CD14-positive monocyte (primary cell): ENCODE measurements around the gene DUSP8. TPM values are rescaled to one million over a fixed set of nuclear protein-coding genes. Genes with fewer than 3 reads are reported as not detected.
A peak's percentile ranks its signal among the peaks of the same experiment; 100 is the strongest.
"Not testable (repeated sequence)": the region's sequence is repeated elsewhere in the genome, so short reads cannot be mapped to it uniquely, and the experiment has no call there.

ENCODE experiments used
- DNase-seq, 3 donors: peaks; one replicate each; pipeline ENCODE4 v3.0.0-alpha.2; 2011 to 2022
- H2AFZ ChIP-seq: 2 replicates; pipeline ENCODE4 v1.6.0; 2012; ENCODE audit warnings: mild to moderate bottlenecking, low read depth, low read length, inconsistent platforms; ENCODE audit not compliant: insufficient read depth, poor library complexity, severe bottlenecking
- H3K27ac ChIP-seq, 2 donors: 1 replicate in 1 of 2; 2 replicates in 1 of 2; pipeline ENCODE4 v1.5.1; 2012 to 2013; ENCODE audit warnings: low read length in 2 of 2, control low read depth in 1 of 2, inconsistent platforms in 1 of 2, low read depth in 1 of 2, mild to moderate bottlenecking in 1 of 2
- H3K27me3 ChIP-seq, 2 donors: one replicate each; pipeline versions ENCODE4 v1.6.0 to v1.6.1; 2011 to 2013; ENCODE audit warnings: low read length in 2 of 2; ENCODE audit not compliant: control insufficient read depth in 2 of 2, insufficient read depth in 2 of 2
- H3K36me3 ChIP-seq, 2 donors: replicated peaks in 1 of 2; 1 replicate in 1 of 2; 2 replicates in 1 of 2; pipeline versions ENCODE4 v1.5.1 to v1.6.1; 2012 to 2013; ENCODE audit warnings: low read length in 2 of 2, control low read depth in 1 of 2, inconsistent platforms in 1 of 2, mild to moderate bottlenecking in 1 of 2; ENCODE audit not compliant: insufficient read depth in 2 of 2, control insufficient read depth in 1 of 2
- H3K4me1 ChIP-seq, 2 donors: 1 replicate in 1 of 2; 2 replicates in 1 of 2; pipeline versions ENCODE4 v1.5.1 to v1.6.1; 2012 to 2013; ENCODE audit warnings: low read length in 2 of 2, control low read depth in 1 of 2, inconsistent platforms in 1 of 2, mild to moderate bottlenecking in 1 of 2, moderate library complexity in 1 of 2; ENCODE audit not compliant: insufficient read depth in 2 of 2, control insufficient read depth in 1 of 2
- H3K4me2 ChIP-seq: replicated peaks from 2 replicates; pipeline ENCODE3; 2012; ENCODE audit warnings: low read length, moderate library complexity, mild to moderate bottlenecking; ENCODE audit not compliant: poor library complexity, severe bottlenecking; ENCODE audit errors: extremely low read depth
- H3K4me3 ChIP-seq, 3 experiments: fragments of 200-600 bp in 1 of 3; sonication (generic) in 1 of 3; replicated peaks in 1 of 3; 1 replicate in 2 of 3; 2 replicates in 1 of 3; pipeline ENCODE4 v1.5.1; 2011 to 2013; ENCODE audit warnings: low read length in 3 of 3, mild to moderate bottlenecking in 3 of 3, control low read depth in 2 of 3, low read depth in 2 of 3, inconsistent platforms in 1 of 3, moderate library complexity in 1 of 3
- H3K79me2 ChIP-seq: 2 replicates; pipeline ENCODE4 v1.6.0; 2012; ENCODE audit warnings: mild to moderate bottlenecking, control low read depth, inconsistent platforms, low read length, moderate library complexity; ENCODE audit not compliant: insufficient read depth
- H3K9ac ChIP-seq: 2 replicates; pipeline ENCODE4 v1.6.0; 2017; ENCODE audit warnings: low read length, mild to moderate bottlenecking; ENCODE audit not compliant: insufficient read depth, poor library complexity, severe bottlenecking
- H3K9me3 ChIP-seq, 2 donors: replicated peaks in 1 of 2; 1 replicate in 1 of 2; 2 replicates in 1 of 2; pipeline versions ENCODE4 v1.5.1 to v1.6.1; 2012 to 2013; ENCODE audit warnings: low read length in 2 of 2, control low read depth in 1 of 2; ENCODE audit not compliant: control insufficient read depth in 1 of 2, insufficient read depth in 1 of 2
- H4K20me1 ChIP-seq: 2 replicates; pipeline ENCODE4 v1.6.0; 2012; ENCODE audit warnings: mild to moderate bottlenecking, low read length, control low read depth, moderate library complexity; ENCODE audit not compliant: insufficient read depth
- H3K27ac Mint-ChIP-seq, 7 donors: one replicate each; pipeline ENCODE4 v1.8.0; 2020; ENCODE audit warnings: mild to moderate bottlenecking in 7 of 7, mixed read lengths in 7 of 7, moderate library complexity in 6 of 7, inconsistent platforms in 2 of 7
- H3K27me3 Mint-ChIP-seq, 3 donors: one replicate each; pipeline ENCODE4 v1.8.0; 2021 to 2022; ENCODE audit warnings: low read depth in 3 of 3, mild to moderate bottlenecking in 3 of 3, mixed read lengths in 3 of 3, moderate library complexity in 3 of 3, inconsistent platforms in 1 of 3
- H3K36me3 Mint-ChIP-seq, 2 donors: one replicate each; pipeline ENCODE4 v1.8.0; 2020; ENCODE audit warnings: mixed read lengths in 2 of 2, inconsistent platforms in 1 of 2, mild to moderate bottlenecking in 1 of 2
- H3K4me1 Mint-ChIP-seq: one replicate; pipeline ENCODE4 v1.8.0; 2020; ENCODE audit warnings: mild to moderate bottlenecking, mixed read lengths
- H3K4me3 Mint-ChIP-seq, 2 donors: one replicate each; pipeline ENCODE4 v1.8.0; 2020; ENCODE audit warnings: mild to moderate bottlenecking in 2 of 2, mixed read lengths in 2 of 2, moderate library complexity in 1 of 2
- H3K9me3 Mint-ChIP-seq, 7 donors: one replicate each; pipeline ENCODE4 v1.8.0; 2020 to 2022; ENCODE audit warnings: mixed read lengths in 7 of 7, mild to moderate bottlenecking in 6 of 7, moderate library complexity in 6 of 7, inconsistent platforms in 2 of 7
- WGBS: methylation state at CpG from one replicate; pipeline ENCODE4 v1.1.5; 2013; ENCODE audit warnings: missing lambda C conversion rate; ENCODE audit not compliant: insufficient coverage; 5-methylcytosine and 5-hydroxymethylcytosine counted together
- intact Hi-C, 2 donors: fragments of 100-400 bp; cut with micrococcal nuclease; formaldehyde crosslinking; loops; one replicate each; pipeline versions ENCODE4 v1.15.0 to v1.15.1; 2023
- polyA plus RNA-seq, 3 donors: library from polyadenylated mRNA; depleted of rRNA in 1 of 3; unstranded in 2 of 3; stranded (reverse) in 1 of 3; fragments of 300-500 nt in 2 of 3; fragments of >200 nt in 1 of 3; fragmentation: Illumina TruSeq in 2 of 3; gene quantifications; 1 replicate in 2 of 3; 2 replicates in 1 of 3; pipeline ENCODE4 v1.2.3, GENCODE V29; 2012 to 2021
- TF ChIP-seq, protein P1 (sequence below): fragments of 200-600 bp; IDR thresholded peaks from one replicate; pipeline ENCODE4 v1.8.0; 2022; ENCODE audit warnings: antibody characterized with exemption, mild to moderate bottlenecking

Gene DUSP8
- polyA plus RNA-seq, 3 donors = 0.61 TPM; not detected in 2

DNA sequence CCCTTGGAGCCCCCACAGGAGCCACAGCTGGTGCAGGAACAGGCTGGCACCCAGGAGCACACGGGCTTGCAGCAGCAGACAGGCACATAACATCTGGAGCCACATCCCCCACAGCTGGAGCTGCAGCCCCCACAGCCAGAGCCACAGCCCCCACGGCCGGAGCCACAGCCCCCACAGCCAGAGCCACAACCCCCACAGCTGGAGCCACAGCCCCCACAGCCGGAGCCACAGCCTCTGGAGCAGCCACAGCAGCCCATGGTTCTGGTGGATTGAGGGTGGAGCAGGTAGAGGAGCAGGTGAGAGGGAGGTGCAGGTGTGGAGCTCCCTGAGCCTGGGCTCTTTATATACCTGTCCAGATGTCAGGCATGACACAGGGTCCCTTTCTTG is 25.9 kb upstream of the DUSP8 start, which contains the start of gene KRTAP5-2:
Gene KRTAP5-2 (minus strand): TSS at position 301 of the 387 bp plus-strand sequence. CDS start 44 bp downstream, at position 257.
- H3K36me3 ChIP-seq = no peaks in the 10 kb centered on the region
- H3K27me3 Mint-ChIP-seq = peaks cover 56 to 75% (median 71%) of the 10 kb centered on the region in 3 donors
- peak within 1 kb of the TSS in 1 of 2 donors; percentile 40 for H3K4me3 Mint-ChIP-seq
- 0% methylated on average over 1 of the region's 4 CpGs for WGBS
- no peak within 1 kb of the TSS for H3K9ac ChIP-seq
- no peaks in the 10 kb centered on the region for H3K36me3 Mint-ChIP-seq
- H3K9me3 ChIP-seq = no peaks in the 10 kb centered on the region
- no peaks in the 10 kb centered on the region for H3K4me1 ChIP-seq
- H3K27ac Mint-ChIP-seq = peak within 1 kb of the TSS in 3 of 7 donors; percentile 23 to 62 (median 39)
- H3K79me2 ChIP-seq = no peaks in the 10 kb centered on the region
- intact Hi-C loops = no loop called here
- H3K27me3 ChIP-seq = peaks cover 5 to 25% of the 10 kb centered on the region in 2 donors
- no peaks in the 10 kb centered on the region for H4K20me1 ChIP-seq
- DNase-seq = no peak
- H3K9me3 Mint-ChIP-seq = peaks cover 0 to 2% (median 0%) of the 10 kb centered on the region in 7 donors
- H3K4me2 ChIP-seq = no peak within 1 kb of the TSS
- H3K4me1 Mint-ChIP-seq = no peaks in the 10 kb centered on the region
- TF ChIP-seq, protein P1, sequence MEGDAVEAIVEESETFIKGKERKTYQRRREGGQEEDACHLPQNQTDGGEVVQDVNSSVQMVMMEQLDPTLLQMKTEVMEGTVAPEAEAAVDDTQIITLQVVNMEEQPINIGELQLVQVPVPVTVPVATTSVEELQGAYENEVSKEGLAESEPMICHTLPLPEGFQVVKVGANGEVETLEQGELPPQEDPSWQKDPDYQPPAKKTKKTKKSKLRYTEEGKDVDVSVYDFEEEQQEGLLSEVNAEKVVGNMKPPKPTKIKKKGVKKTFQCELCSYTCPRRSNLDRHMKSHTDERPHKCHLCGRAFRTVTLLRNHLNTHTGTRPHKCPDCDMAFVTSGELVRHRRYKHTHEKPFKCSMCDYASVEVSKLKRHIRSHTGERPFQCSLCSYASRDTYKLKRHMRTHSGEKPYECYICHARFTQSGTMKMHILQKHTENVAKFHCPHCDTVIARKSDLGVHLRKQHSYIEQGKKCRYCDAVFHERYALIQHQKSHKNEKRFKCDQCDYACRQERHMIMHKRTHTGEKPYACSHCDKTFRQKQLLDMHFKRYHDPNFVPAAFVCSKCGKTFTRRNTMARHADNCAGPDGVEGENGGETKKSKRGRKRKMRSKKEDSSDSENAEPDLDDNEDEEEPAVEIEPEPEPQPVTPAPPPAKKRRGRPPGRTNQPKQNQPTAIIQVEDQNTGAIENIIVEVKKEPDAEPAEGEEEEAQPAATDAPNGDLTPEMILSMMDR = no peak
- no peak within 1 kb of the TSS for H2AFZ ChIP-seq
- H3K4me3 ChIP-seq = no peak within 1 kb of the TSS
- H3K27ac ChIP-seq = no peak within 1 kb of the TSS

- no peak for DNase-seq
- H3K4me3 ChIP-seq = no peak overlapping the region
- no peaks in the 10 kb centered on the region for H3K4me1 ChIP-seq
- Mint-ChIP-seq H3K27me3 (peaks cover 57 to 80% (median 73%) of the 10 kb centered on the region in 3 donors), H3K27ac (peak overlapping the region in 2 of 7 donors; percentile 39 to 62), H3K4me1 (no peaks in the 10 kb centered on the region), H3K36me3 (no peaks in the 10 kb centered on the region), H3K4me3 (peak overlapping the region in 1 of 2 donors; percentile 18), H3K9me3 (peaks cover 0 to 2% (median 0%) of the 10 kb centered on the region in 7 donors)
- TF ChIP-seq, protein P1 = no peak
- no peak overlapping the region for H3K9ac ChIP-seq
- H3K79me2 ChIP-seq = no peaks in the 10 kb centered on the region
- H3K9me3 ChIP-seq = no peaks in the 10 kb centered on the region
- intact Hi-C loops = no loop called here
- peaks cover 5 to 30% of the 10 kb centered on the region in 2 donors for H3K27me3 ChIP-seq
- H3K36me3 ChIP-seq = no peaks in the 10 kb centered on the region
- no peak overlapping the region for H3K4me2 ChIP-seq
- 88% methylated on average over 10 of the region's 10 CpGs for WGBS
- H4K20me1 ChIP-seq = no peaks in the 10 kb centered on the region
- no peak overlapping the region for H3K27ac ChIP-seq
- H2AFZ ChIP-seq = no peak overlapping the region
Measured at GRCh38 chr11:1597331-1597993, 25.4 kb upstream of the DUSP8 start.

DNA sequence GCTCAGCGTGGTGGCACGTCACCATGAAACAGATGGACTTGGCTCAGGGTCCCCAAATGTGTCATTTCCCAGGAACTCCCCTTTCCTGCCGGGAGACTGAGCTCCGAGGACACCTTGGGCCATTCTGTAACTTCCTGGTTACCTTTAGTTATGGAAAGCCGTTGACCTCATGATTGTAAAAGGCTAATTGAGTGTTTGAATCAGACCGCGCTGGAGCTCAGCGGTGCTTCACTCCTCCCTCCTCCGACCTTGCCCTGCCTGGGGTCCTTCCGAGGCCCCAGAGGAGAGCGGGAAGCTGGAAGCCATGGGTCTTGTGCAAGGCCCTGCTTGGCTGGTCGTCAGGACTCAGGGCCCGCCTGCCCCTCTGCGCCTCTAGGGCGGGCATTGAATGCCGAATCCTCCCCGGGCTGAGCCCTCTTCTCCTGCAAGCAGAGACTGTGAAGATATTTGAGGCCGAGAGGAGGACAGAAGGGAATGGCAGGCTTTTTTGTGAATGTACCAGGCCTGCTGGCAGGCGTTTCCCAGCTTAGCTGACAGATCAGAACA is 24.6 kb upstream of the DUSP8 start:
- H3K27ac ChIP-seq = not testable (repeated sequence)
- peaks cover 60 to 83% (median 75%) of the 10 kb centered on the region in 3 donors for H3K27me3 Mint-ChIP-seq

More for the DNA sequence above, 24.6 kb upstream of the DUSP8 start:
- H3K4me1 ChIP-seq, H3K4me1 Mint-ChIP-seq, DNase-seq, H2AFZ ChIP-seq, H3K4me2 ChIP-seq, H3K9ac ChIP-seq, H3K27ac Mint-ChIP-seq, intact Hi-C loops, H3K36me3 Mint-ChIP-seq, H3K79me2 ChIP-seq, H3K9me3 ChIP-seq, H3K36me3 ChIP-seq, H3K9me3 Mint-ChIP-seq, H3K4me3 ChIP-seq, H4K20me1 ChIP-seq: not testable (repeated sequence)
- H3K4me3 Mint-ChIP-seq = peak overlapping the region in 1 of 2 donors; percentile 52
- H3K27me3 ChIP-seq = peaks cover 5 to 31% of the 10 kb centered on the region in 2 donors
- 86% methylated on average over 17 of the region's 19 CpGs for WGBS
